ENCODE results near the gene PHB1. TPM values are rescaled to one million over a fixed set of nuclear protein-coding genes. Genes with fewer than 3 reads are reported as not detected.

The PHB1 gene
- total and polyA plus RNA-seq, 2 experiments from 2014 or later = 134 to 337 TPM

- H3K36me3 ChIP-seq = peaks cover 27% of the 10 kb centered on the region
- no peak for DNase-seq (ENCODE audit: low read depth in 1 of 2, low spot score in 1 of 2)
- no peaks in the 10 kb centered on the region for H3K4me1 ChIP-seq (ENCODE audit: low read depth)
- H3K9me3 ChIP-seq (ENCODE audit: low read depth) = no peaks in the 10 kb centered on the region
- H3K27ac ChIP-seq = no peak overlapping the region
- no peak overlapping the region for H3K4me3 ChIP-seq
- TF ChIP-seq CTCF (IDR thresholded peaks at IDR 0.05; ENCODE audit: low read depth, low read length) = no peak
- no peaks in the 10 kb centered on the region for H3K27me3 ChIP-seq
Observed at GRCh38 chr17:49402706-49403105, 12.0 kb downstream of the PHB1 start.

GRCh38 chr17:49401971-49402611, 12.6 kb downstream of the PHB1 start:
- Histone ChIP-seq H3K4me1 (ENCODE audit: low read depth) (no peaks in the 10 kb centered on the region), H3K27me3 (no peaks in the 10 kb centered on the region), H3K27ac (no peak overlapping the region), H3K4me3 (no peak overlapping the region), H3K36me3 (peaks cover 26% of the 10 kb centered on the region), H3K9me3 (ENCODE audit: low read depth) (no peaks in the 10 kb centered on the region)
- no peak for TF ChIP-seq CTCF (IDR thresholded peaks at IDR 0.05; ENCODE audit: low read depth, low read length)
- DNase-seq (ENCODE audit: low read depth in 1 of 2, low spot score in 1 of 2) = no peak

GRCh38 chr17:49399995-49400394, 14.7 kb downstream of the PHB1 start:
- H3K4me1 ChIP-seq (ENCODE audit: low read depth) = no peaks in the 10 kb centered on the region
- no peak for DNase-seq (ENCODE audit: low read depth in 1 of 2, low spot score in 1 of 2)

GRCh38 chr17:49397586-49397985, 17.1 kb downstream of the PHB1 start:
- H3K4me3 ChIP-seq = no peak overlapping the region
- no peak overlapping the region for H3K27ac ChIP-seq
- no peaks in the 10 kb centered on the region for H3K36me3 ChIP-seq
- no peak for DNase-seq (ENCODE audit: low read depth in 1 of 2, low spot score in 1 of 2)
- H3K4me1 ChIP-seq (ENCODE audit: low read depth) = no peaks in the 10 kb centered on the region
- TF ChIP-seq CTCF (IDR thresholded peaks at IDR 0.05; ENCODE audit: low read depth, low read length) = no peak
- H3K9me3 ChIP-seq (ENCODE audit: low read depth) = no peaks in the 10 kb centered on the region
- no peaks in the 10 kb centered on the region for H3K27me3 ChIP-seq

More at GRCh38 chr17:49399995-49400394, 14.7 kb downstream of the PHB1 start:
- Histone ChIP-seq H3K36me3 (peaks cover 10% of the 10 kb centered on the region), H3K27me3 (no peaks in the 10 kb centered on the region), H3K9me3 (ENCODE audit: low read depth) (no peaks in the 10 kb centered on the region), H3K27ac (no peak overlapping the region), H3K4me3 (no peak overlapping the region)
- TF ChIP-seq CTCF (IDR thresholded peaks at IDR 0.05; ENCODE audit: low read depth, low read length) = no peak

GRCh38 chr17:49393491-49394255, 21.0 kb downstream of the PHB1 start:
- Histone ChIP-seq H3K27me3 (no peaks in the 10 kb centered on the region), H3K9me3 (ENCODE audit: low read depth) (no peaks in the 10 kb centered on the region), H3K36me3 (no peaks in the 10 kb centered on the region), H3K27ac (no peak overlapping the region), H3K4me1 (ENCODE audit: low read depth) (no peaks in the 10 kb centered on the region), H3K4me3 (no peak overlapping the region)
- no peak for TF ChIP-seq CTCF (IDR thresholded peaks at IDR 0.05; ENCODE audit: low read depth, low read length)
- peak in 1 of 2 donors; percentile 25 for DNase-seq (ENCODE audit: low read depth in 1 of 2, low spot score in 1 of 2)
